MCF 10A (cell line): ENCODE measurements around the gene NUDT17. TPM values are rescaled to one million over a fixed set of nuclear protein-coding genes. Genes with fewer than 3 reads are reported as not detected.

Experiments
- BruUV-seq: library from RNA; stranded (reverse); fragments of 400-500 nt; replicated peaks from 2 replicates; lab custom pipeline; 2021; lab: Mats Ljungman, UMichigan
- CTCF ChIA-PET: fragments of 300-600 bp; sonication (Branson Sonifier 250); formaldehyde crosslinking; extraction: SDS; loops from one replicate; lab custom pipeline; 2021; ENCODE audit warnings: antibody characterized with exemption, inconsistent platforms; lab: Yijun Ruan, JAX
- POLR2A ChIA-PET: fragments of 300-600, 350-650 bp; sonication (Branson Sonifier 250); formaldehyde crosslinking; extraction: SDS; loops from one replicate; lab custom pipeline; 2020; ENCODE audit warnings: antibody characterized with exemption, inconsistent platforms; lab: Yijun Ruan, JAX
- DNase-seq: peaks from one replicate; pipeline ENCODE4 v3.0.0-alpha.2; 2018; ENCODE audit not compliant: unreplicated experiment
- H3K27ac Mint-ChIP-seq: one replicate; pipeline ENCODE4 v1.8.0; 2022; ENCODE audit warnings: mild to moderate bottlenecking, low read depth, mixed read lengths; ENCODE audit not compliant: unreplicated experiment
- H3K27me3 Mint-ChIP-seq: one replicate; pipeline ENCODE4 v1.8.0; 2022; ENCODE audit warnings: mixed read lengths; ENCODE audit not compliant: insufficient read depth, unreplicated experiment
- H3K36me3 Mint-ChIP-seq: one replicate; pipeline ENCODE4 v1.8.0; 2022; ENCODE audit warnings: mild to moderate bottlenecking, moderate library complexity, mixed read lengths; ENCODE audit not compliant: insufficient read depth, unreplicated experiment
- H3K4me1 Mint-ChIP-seq: one replicate; pipeline ENCODE4 v1.8.0; 2022; ENCODE audit warnings: mixed read lengths; ENCODE audit not compliant: insufficient read depth, unreplicated experiment
- H3K4me3 Mint-ChIP-seq: one replicate; pipeline ENCODE4 v1.8.0; 2022; ENCODE audit warnings: mild to moderate bottlenecking, moderate library complexity, mixed read lengths; ENCODE audit not compliant: unreplicated experiment
- H3K9me3 Mint-ChIP-seq: one replicate; pipeline ENCODE4 v1.8.0; 2022; ENCODE audit warnings: mixed read lengths; ENCODE audit not compliant: unreplicated experiment
- intact Hi-C: fragments of 100-400 bp; cut with micrococcal nuclease; formaldehyde crosslinking; loops from 2 replicates; pipeline ENCODE4 v1.14.1; 2022
- total RNA-seq: library from RNA; stranded (reverse); gene quantifications from 2 replicates; pipeline ENCODE4 v1.2.3, GENCODE V29; 2022
- TF ChIP-seq, protein P1 (sequence below): fragments of 200-600 bp; IDR thresholded peaks from one replicate; pipeline ENCODE4 v1.8.0; 2022; ENCODE audit warnings: antibody characterized with exemption, mild to moderate bottlenecking; ENCODE audit not compliant: unreplicated experiment

Gene NUDT17
- total RNA-seq, 1 experiment from 2014 or later, result 4.6 TPM

GRCh38 chr1:145878724-145879123 is 33.3 kb downstream of the NUDT17 start:
- no peaks in the 10 kb centered on the region for H3K9me3 Mint-ChIP-seq
- DNase-seq, result peak; percentile 64
- intact Hi-C loops, result no loop called here
- H3K36me3 Mint-ChIP-seq, result no peaks in the 10 kb centered on the region
- no TSS peak for BruUV-seq
- TF ChIP-seq, protein P1, sequence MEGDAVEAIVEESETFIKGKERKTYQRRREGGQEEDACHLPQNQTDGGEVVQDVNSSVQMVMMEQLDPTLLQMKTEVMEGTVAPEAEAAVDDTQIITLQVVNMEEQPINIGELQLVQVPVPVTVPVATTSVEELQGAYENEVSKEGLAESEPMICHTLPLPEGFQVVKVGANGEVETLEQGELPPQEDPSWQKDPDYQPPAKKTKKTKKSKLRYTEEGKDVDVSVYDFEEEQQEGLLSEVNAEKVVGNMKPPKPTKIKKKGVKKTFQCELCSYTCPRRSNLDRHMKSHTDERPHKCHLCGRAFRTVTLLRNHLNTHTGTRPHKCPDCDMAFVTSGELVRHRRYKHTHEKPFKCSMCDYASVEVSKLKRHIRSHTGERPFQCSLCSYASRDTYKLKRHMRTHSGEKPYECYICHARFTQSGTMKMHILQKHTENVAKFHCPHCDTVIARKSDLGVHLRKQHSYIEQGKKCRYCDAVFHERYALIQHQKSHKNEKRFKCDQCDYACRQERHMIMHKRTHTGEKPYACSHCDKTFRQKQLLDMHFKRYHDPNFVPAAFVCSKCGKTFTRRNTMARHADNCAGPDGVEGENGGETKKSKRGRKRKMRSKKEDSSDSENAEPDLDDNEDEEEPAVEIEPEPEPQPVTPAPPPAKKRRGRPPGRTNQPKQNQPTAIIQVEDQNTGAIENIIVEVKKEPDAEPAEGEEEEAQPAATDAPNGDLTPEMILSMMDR, result no peak
- H3K27me3 Mint-ChIP-seq, result no peaks in the 10 kb centered on the region
- H3K4me1 Mint-ChIP-seq, result peaks cover 26% of the 10 kb centered on the region
- POLR2A ChIA-PET, result interaction anchor here (1.1 to 3.7 kb wide), 5 partner anchors 13 to 55 kb away, joined by 3 to 39 read pairs (median 8); partner anchors contain the start of genes PIAS3, POLR3C, RBM8A and RNF115
- CTCF ChIA-PET, result interaction anchor here (0.7 to 7.2 kb wide), 7 partner anchors 13 to 98 kb away, joined by 3 to 98 read pairs (median 9); partner anchors contain the start of genes ITGA10, NUDT17 and PIAS3
- H3K4me3 Mint-ChIP-seq, result no peak overlapping the region
- peak overlapping the region; percentile 50 for H3K27ac Mint-ChIP-seq

DNA sequence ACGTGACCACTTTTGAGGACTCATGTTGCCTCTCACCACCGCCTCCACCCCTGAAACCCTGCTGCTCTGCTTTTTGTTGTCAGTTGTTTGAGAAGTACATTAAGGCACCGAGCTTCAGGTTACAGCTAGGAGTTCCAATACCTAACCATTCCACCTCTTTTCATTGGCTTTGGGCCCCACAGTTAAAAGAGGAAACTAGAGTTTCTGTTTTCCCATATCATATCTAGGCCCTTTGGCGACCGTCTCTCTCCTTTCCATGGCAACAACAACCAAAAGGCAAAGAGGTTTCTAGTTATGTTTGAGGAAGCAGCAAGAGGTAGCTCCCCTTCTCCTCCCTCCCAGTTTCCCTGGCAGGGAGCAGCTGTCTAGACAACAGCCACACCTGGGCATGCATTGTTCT is 34.3 kb downstream of the NUDT17 start:
- ChIA-PET CTCF (interaction anchor here (0.7 to 7.2 kb wide), 8 partner anchors 12 to 99 kb away, joined by 3 to 98 read pairs (median 4); partner anchors contain the start of genes ITGA10, NUDT17 and PIAS3), POLR2A (interaction anchor here (0.8 to 3.7 kb wide), 8 partner anchors 9 to 56 kb away, joined by 3 to 39 read pairs (median 8); partner anchors contain the start of genes PEX11B, PIAS3, POLR3C and RBM8A)
- no peak for DNase-seq
- Mint-ChIP-seq H3K4me1 (peaks cover 28% of the 10 kb centered on the region), H3K36me3 (no peaks in the 10 kb centered on the region), H3K27me3 (peaks cover 2% of the 10 kb centered on the region), H3K27ac (no peak overlapping the region), H3K9me3 (no peaks in the 10 kb centered on the region), H3K4me3 (no peak overlapping the region)
- intact Hi-C loops, result no loop called here
- no TSS peak for BruUV-seq
- TF ChIP-seq, protein P1, result no peak

GRCh38 chr1:145884675-145885074 is 39.2 kb downstream of the NUDT17 start:
- TF ChIP-seq, protein P1, result no peak
- POLR2A ChIA-PET, result interaction anchor here (0.7 to 2.8 kb wide), 8 partner anchors 8 to 80 kb away, joined by 3 to 30 read pairs (median 5); partner anchors contain the start of genes ANKRD34A, PEX11B, PIAS3 and POLR3GL
- DNase-seq, result no peak
- Mint-ChIP-seq H3K4me3 (peak overlapping the region; percentile 81), H3K27me3 (peaks cover 12% of the 10 kb centered on the region), H3K27ac (no peak overlapping the region), H3K9me3 (no peaks in the 10 kb centered on the region), H3K36me3 (peaks cover 10% of the 10 kb centered on the region), H3K4me1 (peaks cover 26% of the 10 kb centered on the region)
- CTCF ChIA-PET, result interaction anchor here (0.5 to 21.0 kb wide), 9 partner anchors 7 to 92 kb away, joined by 3 to 617 read pairs (median 4); partner anchors contain the start of genes ITGA10 and NUDT17
- BruUV-seq, result no TSS peak
- intact Hi-C loops, result no loop called here

DNA sequence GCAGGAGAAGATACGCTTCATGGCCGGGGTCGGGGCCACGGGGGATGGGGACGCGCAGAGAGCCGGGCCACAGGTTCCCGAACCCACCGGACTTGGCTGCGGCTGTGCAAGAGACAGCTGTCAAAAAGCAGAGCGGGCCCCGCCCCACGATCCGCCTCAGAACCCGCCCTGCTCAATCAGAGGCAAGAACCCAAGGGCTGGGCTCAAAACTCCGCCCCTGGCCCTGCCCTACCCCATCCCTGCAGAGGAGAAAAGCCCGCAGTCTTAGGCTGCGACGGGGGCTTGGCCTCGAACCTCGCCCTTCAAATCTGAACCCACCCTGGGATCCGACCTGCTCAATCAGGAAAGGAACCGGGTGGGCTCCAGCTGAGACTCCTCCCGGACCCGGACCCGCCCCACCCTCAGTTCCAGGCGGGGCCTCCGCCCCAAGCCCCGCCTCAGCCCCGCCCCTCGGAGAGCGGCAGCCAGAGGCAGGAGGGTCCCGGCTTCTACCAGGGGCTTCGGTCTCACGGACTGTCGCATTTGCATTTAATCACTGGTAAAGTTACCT is 40.4 kb downstream of the NUDT17 start, which contains the start of gene ANKRD35:
Gene ANKRD35, minus strand, starts transcription at position 129 of the 550 bp plus-strand sequence. Its CDS starts 108 bp downstream, at position 21.
- Mint-ChIP-seq H3K4me1 (peaks cover 19% of the 10 kb centered on the region), H3K36me3 (peaks cover 10% of the 10 kb centered on the region), H3K9me3 (no peaks in the 10 kb centered on the region), H3K4me3 (peak within 1 kb of the TSS; percentile 81), H3K27ac (no peak within 1 kb of the TSS), H3K27me3 (peaks cover 12% of the 10 kb centered on the region)
- CTCF ChIA-PET, result interaction anchor here (0.6 to 21.0 kb wide), 6 partner anchors 16 to 60 kb away, joined by 3 to 617 read pairs (median 4); partner anchors contain the start of genes ITGA10 and NUDT17
- intact Hi-C loops, result loop anchor here (1.0 kb wide), 1 partner anchor 27 kb away; the partner anchor contains the start of gene PIAS3
- DNase-seq, result peak; percentile 87
- BruUV-seq, result no TSS peak
- POLR2A ChIA-PET, result interaction anchor here (0.7 to 1.8 kb wide), 13 partner anchors 13 to 120 kb away, joined by 3 to 30 read pairs (median 4); partner anchors contain the start of genes ANKRD34A, LIX1L, PEX11B and PIAS3
- TF ChIP-seq, protein P1, result no peak
